ENCODE data around the gene MMP14.

The MMP14 gene

DNA sequence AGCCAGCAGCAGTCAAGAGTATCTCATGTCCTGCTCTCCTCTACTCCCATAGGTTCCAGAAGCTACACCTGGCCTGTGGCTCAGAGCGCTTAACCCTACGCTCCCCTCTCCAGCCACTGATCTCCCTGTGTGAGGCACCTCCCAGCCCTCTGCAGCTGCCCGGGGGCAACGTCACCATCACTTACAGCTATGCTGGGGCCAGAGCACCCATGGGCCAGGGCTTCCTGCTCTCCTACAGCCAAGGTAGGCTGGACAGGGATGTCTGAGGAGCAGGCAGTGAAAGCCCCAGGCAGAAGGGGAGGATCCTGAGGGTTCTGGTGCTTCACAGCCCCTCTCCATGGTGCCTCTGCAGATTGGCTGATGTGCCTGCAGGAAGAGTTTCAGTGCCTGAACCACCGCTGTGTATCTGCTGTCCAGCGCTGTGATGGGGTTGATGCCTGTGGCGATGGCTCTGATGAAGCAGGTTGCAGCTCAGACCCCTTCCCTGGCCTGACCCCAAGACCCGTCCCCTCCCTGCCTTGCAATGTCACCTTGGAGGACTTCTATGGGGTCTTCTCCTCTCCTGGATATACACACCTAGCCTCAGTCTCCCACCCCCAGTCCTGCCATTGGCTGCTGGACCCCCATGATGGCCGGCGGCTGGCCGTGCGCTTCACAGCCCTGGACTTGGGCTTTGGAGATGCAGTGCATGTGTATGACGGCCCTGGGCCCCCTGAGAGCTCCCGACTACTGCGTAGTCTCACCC, 38.8 kb downstream of the MMP14 start:
- no peak overlapping the region for H3K9ac ChIP-seq
- H2AFZ ChIP-seq: no peak overlapping the region
- no peak overlapping the region for H3K4me3 ChIP-seq (ENCODE audit: low read depth, low read length)
- H3K36me3 ChIP-seq (ENCODE audit: control insufficient read depth, insufficient read depth, low read length): no peaks in the 10 kb centered on the region
- no peak overlapping the region for H3K27ac ChIP-seq
- no peak overlapping the region for H3K4me2 ChIP-seq (ENCODE audit: low read length)
- H3K4me1 ChIP-seq: peaks cover 12% of the 10 kb centered on the region
- no peaks in the 10 kb centered on the region for H3K27me3 ChIP-seq (ENCODE audit: control insufficient read depth, insufficient read depth, low read length)
- H3K79me2 ChIP-seq: peaks cover 2% of the 10 kb centered on the region
- H3K9me3 ChIP-seq (ENCODE audit: control insufficient read depth, low read length): no peaks in the 10 kb centered on the region
- no peak for TF ChIP-seq CTCF (IDR thresholded peaks at IDR 0.05)

DNA sequence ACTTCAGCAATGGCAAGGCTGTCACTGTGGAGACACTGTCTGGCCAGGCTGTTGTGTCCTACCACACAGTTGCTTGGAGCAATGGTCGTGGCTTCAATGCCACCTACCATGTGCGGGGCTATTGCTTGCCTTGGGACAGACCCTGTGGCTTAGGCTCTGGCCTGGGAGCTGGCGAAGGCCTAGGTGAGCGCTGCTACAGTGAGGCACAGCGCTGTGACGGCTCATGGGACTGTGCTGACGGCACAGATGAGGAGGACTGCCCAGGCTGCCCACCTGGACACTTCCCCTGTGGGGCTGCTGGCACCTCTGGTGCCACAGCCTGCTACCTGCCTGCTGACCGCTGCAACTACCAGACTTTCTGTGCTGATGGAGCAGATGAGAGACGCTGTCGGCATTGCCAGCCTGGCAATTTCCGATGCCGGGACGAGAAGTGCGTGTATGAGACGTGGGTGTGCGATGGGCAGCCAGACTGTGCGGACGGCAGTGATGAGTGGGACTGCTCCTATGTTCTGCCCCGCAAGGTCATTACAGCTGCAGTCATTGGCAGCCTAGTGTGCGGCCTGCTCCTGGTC, 39.4 kb downstream of the MMP14 start:
- TF ChIP-seq CTCF (IDR thresholded peaks at IDR 0.05): no peak
- H3K4me1 ChIP-seq: peaks cover 6% of the 10 kb centered on the region
- no peaks in the 10 kb centered on the region for H3K27me3 ChIP-seq (ENCODE audit: control insufficient read depth, insufficient read depth, low read length)
- no peak overlapping the region for H3K9ac ChIP-seq
- H3K4me2 ChIP-seq (ENCODE audit: low read length): no peak overlapping the region
- H2AFZ ChIP-seq: no peak overlapping the region
- peaks cover 2% of the 10 kb centered on the region for H3K79me2 ChIP-seq
- H3K36me3 ChIP-seq (ENCODE audit: control insufficient read depth, insufficient read depth, low read length): no peaks in the 10 kb centered on the region
- no peak overlapping the region for H3K4me3 ChIP-seq (ENCODE audit: low read depth, low read length)
- no peak overlapping the region for H3K27ac ChIP-seq
- no peaks in the 10 kb centered on the region for H3K9me3 ChIP-seq (ENCODE audit: control insufficient read depth, low read length)

DNA sequence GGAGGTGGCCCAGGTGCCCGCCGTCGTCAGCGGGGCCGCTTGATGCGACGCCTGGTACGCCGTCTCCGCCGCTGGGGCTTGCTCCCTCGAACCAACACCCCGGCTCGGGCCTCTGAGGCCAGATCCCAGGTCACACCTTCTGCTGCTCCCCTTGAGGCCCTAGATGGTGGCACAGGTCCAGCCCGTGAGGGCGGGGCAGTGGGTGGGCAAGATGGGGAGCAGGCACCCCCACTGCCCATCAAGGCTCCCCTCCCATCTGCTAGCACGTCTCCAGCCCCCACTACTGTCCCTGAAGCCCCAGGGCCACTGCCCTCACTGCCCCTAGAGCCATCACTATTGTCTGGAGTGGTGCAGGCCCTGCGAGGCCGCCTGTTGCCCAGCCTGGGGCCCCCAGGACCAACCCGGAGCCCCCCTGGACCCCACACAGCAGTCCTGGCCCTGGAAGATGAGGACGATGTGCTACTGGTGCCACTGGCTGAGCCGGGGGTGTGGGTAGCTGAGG, 40.7 kb downstream of the MMP14 start:
- H3K4me2 ChIP-seq (ENCODE audit: low read length): no peak overlapping the region
- H3K27me3 ChIP-seq (ENCODE audit: control insufficient read depth, insufficient read depth, low read length): no peaks in the 10 kb centered on the region
- H3K9me3 ChIP-seq (ENCODE audit: control insufficient read depth, low read length): no peaks in the 10 kb centered on the region
- H2AFZ ChIP-seq: no peak overlapping the region
- H3K9ac ChIP-seq: no peak overlapping the region
- TF ChIP-seq CTCF (IDR thresholded peaks at IDR 0.05): no peak
- no peaks in the 10 kb centered on the region for H3K36me3 ChIP-seq (ENCODE audit: control insufficient read depth, insufficient read depth, low read length)
- peaks cover 5% of the 10 kb centered on the region for H3K79me2 ChIP-seq
- H3K4me1 ChIP-seq: peaks cover 12% of the 10 kb centered on the region
- H3K27ac ChIP-seq: no peak overlapping the region
- no peak overlapping the region for H3K4me3 ChIP-seq (ENCODE audit: low read depth, low read length)

DNA sequence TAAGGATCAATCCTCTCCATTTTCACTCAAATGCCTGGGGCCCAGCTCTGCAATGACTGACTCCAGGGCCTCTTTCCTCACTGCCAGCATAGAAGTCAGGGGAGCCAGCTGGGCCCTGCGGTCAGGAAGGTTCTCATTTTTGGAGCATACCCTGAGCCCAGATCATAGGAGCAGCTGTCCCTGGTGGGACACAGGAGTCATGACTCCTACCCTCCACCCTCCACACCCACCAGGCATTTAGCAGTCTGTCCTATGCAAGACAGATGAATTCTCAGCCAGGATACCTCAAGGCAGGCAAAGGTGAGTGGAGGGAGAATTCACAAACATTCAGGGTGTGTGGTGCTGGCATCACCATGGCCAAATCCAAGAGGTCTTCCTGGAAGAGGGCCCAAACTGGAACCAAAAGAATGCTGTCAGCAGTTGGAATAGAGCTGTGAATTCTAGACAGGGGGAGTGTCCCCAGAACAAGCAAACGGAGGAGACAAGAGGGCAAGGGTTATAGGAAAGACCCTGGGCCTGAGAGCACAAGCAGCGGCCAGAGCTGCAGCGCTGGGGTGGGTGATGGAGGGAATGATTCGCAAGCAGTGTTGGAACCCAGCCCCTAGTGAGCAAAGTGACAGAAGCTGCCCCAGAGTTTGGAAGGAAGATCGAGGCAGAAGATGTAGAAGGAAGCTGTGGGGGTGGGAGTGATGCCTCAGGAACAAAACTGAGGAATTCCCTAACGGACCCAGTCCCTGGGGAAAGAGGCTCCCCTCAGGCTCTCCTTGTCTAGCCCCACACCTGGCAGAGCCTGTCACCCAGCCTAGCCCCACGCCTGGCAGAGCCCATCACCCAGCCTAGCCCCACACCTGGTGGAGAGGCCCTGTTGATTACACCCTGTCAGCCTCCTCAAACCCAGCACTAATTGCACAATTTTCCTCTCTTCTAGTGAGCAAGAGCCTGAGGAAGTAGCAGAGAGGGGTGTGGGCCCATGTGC, 42.2 kb downstream of the MMP14 start:
- no peaks in the 10 kb centered on the region for H3K9me3 ChIP-seq (ENCODE audit: control insufficient read depth, low read length)
- H3K4me1 ChIP-seq: peaks cover 20% of the 10 kb centered on the region
- no peak for TF ChIP-seq CTCF (IDR thresholded peaks at IDR 0.05)
- no peak overlapping the region for H3K4me2 ChIP-seq (ENCODE audit: low read length)
- H2AFZ ChIP-seq: no peak overlapping the region
- H3K36me3 ChIP-seq (ENCODE audit: control insufficient read depth, insufficient read depth, low read length): no peaks in the 10 kb centered on the region
- H3K9ac ChIP-seq: no peak overlapping the region
- no peak overlapping the region for H3K27ac ChIP-seq
- no peak overlapping the region for H3K4me3 ChIP-seq (ENCODE audit: low read depth, low read length)
- H3K27me3 ChIP-seq (ENCODE audit: control insufficient read depth, insufficient read depth, low read length): no peaks in the 10 kb centered on the region
- H3K79me2 ChIP-seq: peaks cover 3% of the 10 kb centered on the region
